ENCODE measurements around the gene WASF2. TPM values are rescaled to one million over a fixed set of nuclear protein-coding genes. Genes with fewer than 3 reads are reported as not detected.
A peak's percentile ranks its signal among the peaks of the same experiment; 100 is the strongest.

The WASF2 gene
- polyA plus RNA-seq, 1 experiment = 62.7 TPM

GRCh38 chr1:27427816-27428315, 62.1 kb downstream of the WASF2 start:
- no peaks in the 10 kb centered on the region for H3K27me3 ChIP-seq (ENCODE audit: control insufficient read depth, insufficient read depth, low read length)
- TF ChIP-seq, protein P1, sequence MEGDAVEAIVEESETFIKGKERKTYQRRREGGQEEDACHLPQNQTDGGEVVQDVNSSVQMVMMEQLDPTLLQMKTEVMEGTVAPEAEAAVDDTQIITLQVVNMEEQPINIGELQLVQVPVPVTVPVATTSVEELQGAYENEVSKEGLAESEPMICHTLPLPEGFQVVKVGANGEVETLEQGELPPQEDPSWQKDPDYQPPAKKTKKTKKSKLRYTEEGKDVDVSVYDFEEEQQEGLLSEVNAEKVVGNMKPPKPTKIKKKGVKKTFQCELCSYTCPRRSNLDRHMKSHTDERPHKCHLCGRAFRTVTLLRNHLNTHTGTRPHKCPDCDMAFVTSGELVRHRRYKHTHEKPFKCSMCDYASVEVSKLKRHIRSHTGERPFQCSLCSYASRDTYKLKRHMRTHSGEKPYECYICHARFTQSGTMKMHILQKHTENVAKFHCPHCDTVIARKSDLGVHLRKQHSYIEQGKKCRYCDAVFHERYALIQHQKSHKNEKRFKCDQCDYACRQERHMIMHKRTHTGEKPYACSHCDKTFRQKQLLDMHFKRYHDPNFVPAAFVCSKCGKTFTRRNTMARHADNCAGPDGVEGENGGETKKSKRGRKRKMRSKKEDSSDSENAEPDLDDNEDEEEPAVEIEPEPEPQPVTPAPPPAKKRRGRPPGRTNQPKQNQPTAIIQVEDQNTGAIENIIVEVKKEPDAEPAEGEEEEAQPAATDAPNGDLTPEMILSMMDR (IDR thresholded peaks at IDR 0.05; ENCODE audit: low read depth, low read length) = no peak
- ChIA-PET CTCF (interaction anchor here (0.9 to 1.2 kb wide), 2 partner anchors 12 to 60 kb away, joined by 3 to 4 read pairs; no protein-coding TSS in a partner anchor), POLR2A (interaction anchor here (0.9 to 1.1 kb wide), 2 partner anchors 9 to 62 kb away, joined by 3 read pairs; partner anchors contain the start of gene WASF2)
- H3K9me3 ChIP-seq (ENCODE audit: control insufficient read depth, insufficient read depth, low read length) = no peaks in the 10 kb centered on the region
- H3K27ac ChIP-seq (ENCODE audit: low read depth, low read length) = no peak overlapping the region
- no peak overlapping the region for H3K4me3 ChIP-seq (ENCODE audit: low read depth, low read length)
- no peak for DNase-seq (ENCODE audit: low read depth, low spot score)

DNA sequence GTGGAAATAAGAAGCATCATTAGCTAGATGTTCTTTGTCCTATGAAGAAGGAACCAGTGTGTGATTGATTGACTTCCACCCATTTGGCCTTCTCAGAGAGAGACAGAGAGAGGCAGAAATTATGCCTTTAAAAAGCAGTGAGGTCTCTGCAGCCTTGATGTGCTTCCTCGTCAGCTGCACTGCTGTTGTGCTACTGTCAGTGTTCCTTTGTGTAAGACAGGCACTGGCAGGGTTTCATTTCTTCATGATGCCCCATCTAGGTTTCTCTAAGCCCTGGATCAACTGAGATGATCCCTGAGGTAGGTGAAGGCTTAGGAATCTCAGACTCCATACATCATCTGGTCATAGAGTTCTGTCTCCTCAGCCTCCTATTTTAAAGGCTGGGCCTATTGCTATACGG, 62.6 kb downstream of the WASF2 start:
- no peaks in the 10 kb centered on the region for H3K9me3 ChIP-seq (ENCODE audit: control insufficient read depth, insufficient read depth, low read length)
- CTCF ChIA-PET = interaction anchor here (1.2 kb wide), 1 partner anchor 11 kb away, joined by 4 read pairs; no protein-coding TSS in a partner anchor
- H3K4me3 ChIP-seq (ENCODE audit: low read depth, low read length) = no peak overlapping the region
- H3K27ac ChIP-seq (ENCODE audit: low read depth, low read length) = no peak overlapping the region
- H3K27me3 ChIP-seq (ENCODE audit: control insufficient read depth, insufficient read depth, low read length) = no peaks in the 10 kb centered on the region
- no peak for DNase-seq (ENCODE audit: low read depth, low spot score)
- TF ChIP-seq, protein P1 (IDR thresholded peaks at IDR 0.05; ENCODE audit: low read depth, low read length) = no peak
- POLR2A ChIA-PET = no interaction called here

- ChIA-PET POLR2A (no interaction called here), CTCF (interaction anchor here (1.4 kb wide), 1 partner anchor 10 kb away, joined by 3 read pairs; no protein-coding TSS in a partner anchor)
- TF ChIP-seq, protein P1 (IDR thresholded peaks at IDR 0.05; ENCODE audit: low read depth, low read length) = no peak
Measured at GRCh38 chr1:27423709-27424108, 66.3 kb downstream of the WASF2 start.

DNA sequence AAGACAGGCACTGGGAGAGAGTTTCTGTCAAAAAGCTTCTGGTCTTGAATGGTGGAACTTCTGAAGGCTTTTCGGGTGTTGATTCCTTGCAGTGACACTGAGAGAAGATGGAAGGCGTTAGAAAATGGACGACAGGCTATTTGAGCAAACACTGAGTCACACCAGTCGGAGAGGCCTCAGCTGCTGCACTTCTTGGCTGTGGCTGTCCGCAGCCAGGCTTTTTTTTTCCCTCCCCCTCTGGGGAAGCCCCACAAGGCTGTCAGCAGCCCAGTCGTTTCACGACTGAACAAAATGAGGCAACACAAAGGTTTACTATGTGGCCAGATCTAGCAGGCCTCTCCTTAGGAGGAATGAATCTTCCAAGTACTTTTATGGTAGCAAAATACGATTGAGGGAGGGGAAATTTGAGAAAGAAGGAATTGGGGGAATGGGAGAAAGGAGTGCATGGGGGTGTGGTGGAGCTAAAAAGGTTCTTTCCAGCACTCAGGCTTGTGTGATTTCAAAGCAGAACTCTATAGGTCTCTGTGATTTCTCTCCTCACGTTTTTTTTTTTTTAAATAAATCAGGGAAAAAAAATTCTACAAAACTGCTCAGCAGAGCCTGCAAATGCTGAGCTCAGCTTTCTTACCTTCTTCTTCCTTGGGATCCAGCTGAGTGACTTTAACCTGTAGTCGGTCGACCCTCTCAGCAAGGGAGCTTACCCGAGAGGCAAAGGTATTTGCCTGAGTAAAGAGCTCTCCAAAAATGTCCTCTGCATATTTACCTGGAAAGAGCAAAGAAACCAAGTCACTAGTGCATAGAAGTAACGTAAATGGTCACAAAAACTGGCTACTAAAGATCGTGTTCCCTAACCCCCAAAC, 71.4 kb downstream of the WASF2 start:
- H3K27ac ChIP-seq (ENCODE audit: low read depth, low read length) = peak overlapping the region; percentile 69
- H3K4me3 ChIP-seq (ENCODE audit: low read depth, low read length) = no peak overlapping the region
- no peaks in the 10 kb centered on the region for H3K9me3 ChIP-seq (ENCODE audit: control insufficient read depth, insufficient read depth, low read length)
- H3K27me3 ChIP-seq (ENCODE audit: control insufficient read depth, insufficient read depth, low read length) = no peaks in the 10 kb centered on the region
- TF ChIP-seq, protein P1 (IDR thresholded peaks at IDR 0.05; ENCODE audit: low read depth, low read length) = no peak
- POLR2A ChIA-PET = interaction anchor here (0.6 to 0.8 kb wide), 5 partner anchors 13 to 184 kb away, joined by 3 to 5 read pairs (median 3); no protein-coding TSS in a partner anchor
- DNase-seq (ENCODE audit: low read depth, low spot score) = peak; percentile 82
- CTCF ChIA-PET = interaction anchor here (0.6 to 2.4 kb wide), 7 partner anchors 23 to 244 kb away, joined by 3 to 10 read pairs (median 3); no protein-coding TSS in a partner anchor

More at GRCh38 chr1:27423709-27424108, 66.3 kb downstream of the WASF2 start:
- Histone ChIP-seq H3K27ac (ENCODE audit: low read depth, low read length) (no peak overlapping the region), H3K9me3 (ENCODE audit: control insufficient read depth, insufficient read depth, low read length) (no peaks in the 10 kb centered on the region), H3K4me3 (ENCODE audit: low read depth, low read length) (no peak overlapping the region), H3K27me3 (ENCODE audit: control insufficient read depth, insufficient read depth, low read length) (no peaks in the 10 kb centered on the region)
- no peak for DNase-seq (ENCODE audit: low read depth, low spot score)

Data from AG04450 (cell line).